Dermis microvascular lymphatic vessel endothelial cell (primary cell): ENCODE results near the gene EVL. TPM values are rescaled to one million over a fixed set of nuclear protein-coding genes. Genes with fewer than 3 reads are reported as not detected.

ENCODE experiments used
- DNase-seq, 2 donors: peaks; one replicate each; pipeline versions ENCODE4 v3.0.0 to v3.0.0-alpha.2; 2010; ENCODE audit warnings: low read depth in 2 of 2
- total RNA-seq: library from RNA; depleted of rRNA; stranded (reverse); fragments of >200 nt; gene quantifications from 2 replicates; pipeline ENCODE4 v1.2.1, GENCODE V29; 2014

EVL gene
- total RNA-seq, 1 donor from 2014 or later = 6.9 TPM

DNA sequence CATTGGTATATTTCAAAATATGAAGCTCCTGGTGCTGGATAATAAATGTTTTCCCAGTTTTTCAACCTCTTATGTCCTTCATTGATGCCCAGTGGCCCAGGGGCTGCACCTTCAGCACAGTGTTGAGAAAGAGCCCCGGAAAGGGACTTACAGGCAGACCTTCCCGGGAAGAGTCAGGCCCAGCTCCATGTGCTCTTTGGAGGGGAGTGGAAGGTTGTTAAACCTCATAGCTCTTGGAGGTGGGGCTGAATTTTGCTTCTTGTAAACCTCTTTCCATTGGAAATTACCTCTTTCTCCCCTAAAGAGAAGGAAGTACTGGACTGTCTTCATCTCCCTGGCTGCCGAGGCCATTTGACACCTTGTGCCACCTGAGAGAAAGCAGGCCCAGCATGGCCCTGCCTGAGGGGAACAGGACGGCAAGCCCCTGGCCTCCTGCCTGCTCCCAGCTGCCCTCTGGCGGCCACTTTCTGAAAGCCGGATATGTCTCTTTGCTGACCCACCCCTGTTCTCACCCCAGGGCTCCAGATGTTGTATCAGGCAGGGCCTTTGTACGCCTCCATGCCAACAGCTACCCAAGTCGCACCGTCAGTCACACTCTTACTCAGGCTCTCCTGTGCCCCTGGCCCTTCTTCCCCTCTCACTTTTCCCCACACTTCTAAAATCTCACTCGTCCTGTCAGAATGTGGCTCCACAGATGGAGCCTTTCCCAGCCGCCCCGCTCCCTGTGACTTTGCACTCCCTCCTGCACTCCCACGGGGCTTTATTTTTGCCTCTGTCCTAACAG, 43.0 kb downstream of the EVL start:
- DNase-seq = peak; percentile 52 to 64

GRCh38 chr14:100108840-100109593, 43.8 kb downstream of the EVL start:
- DNase-seq = no peak

- DNase-seq = no peak
These were observed 44.4 kb downstream of the EVL start for GRCh38 chr14:100109594-100109955.

DNA sequence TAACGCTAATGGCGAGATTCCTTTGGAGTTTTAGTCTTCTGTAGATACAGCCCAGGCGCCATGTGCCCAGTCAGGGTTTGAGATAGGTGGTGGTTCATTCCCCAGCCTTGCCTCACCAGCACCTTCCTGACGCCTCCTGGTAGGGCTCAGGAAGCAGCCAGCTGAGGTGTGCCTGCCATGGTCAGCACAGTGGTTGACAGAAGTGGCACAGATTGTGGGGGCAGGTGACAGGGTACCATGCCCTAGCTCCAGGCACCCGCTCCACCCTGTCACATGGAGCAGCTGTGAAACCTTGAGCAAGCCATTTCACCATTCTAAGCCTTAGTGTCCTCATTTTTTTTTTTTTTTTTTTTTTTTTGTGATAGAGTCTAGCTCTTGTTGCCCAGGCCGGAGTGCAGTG, 45.6 kb downstream of the EVL start:
- DNase-seq = no peak

- DNase-seq = no peak
These were observed 46.9 kb downstream of the EVL start for GRCh38 chr14:100111931-100112704.

DNA sequence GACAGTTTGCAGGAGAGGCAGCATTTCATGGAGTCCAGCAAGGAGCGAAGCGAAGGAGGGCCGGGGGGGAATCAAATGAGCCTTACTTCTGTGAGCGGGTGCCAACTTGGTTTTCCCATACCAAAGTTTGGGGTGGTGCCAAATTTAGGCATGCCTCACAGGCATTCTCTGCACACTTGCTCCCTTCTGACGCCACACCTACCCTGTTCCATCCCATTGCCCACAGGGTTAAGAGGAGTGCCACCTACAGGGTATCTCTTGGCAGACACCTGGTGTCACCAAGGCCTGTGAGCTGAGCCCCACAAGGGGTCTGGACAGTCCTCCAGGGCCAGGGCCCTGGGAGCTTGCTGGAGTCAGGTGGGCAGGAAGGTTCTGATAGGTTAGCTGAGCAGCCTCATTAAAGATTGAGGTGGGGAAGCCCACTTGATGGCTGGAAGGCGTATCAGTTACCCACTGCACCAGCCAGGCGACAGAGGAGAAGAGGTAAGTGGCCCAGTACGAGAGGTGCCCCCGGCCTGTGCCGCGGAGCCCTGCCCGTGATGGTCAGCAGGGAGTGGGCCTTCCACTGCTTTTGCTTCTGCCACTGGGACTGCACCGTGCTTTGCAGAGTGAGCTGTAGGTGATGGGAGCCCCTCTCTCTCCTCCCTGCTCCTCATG, 49.0 kb downstream of the EVL start:
- DNase-seq = no peak

DNA sequence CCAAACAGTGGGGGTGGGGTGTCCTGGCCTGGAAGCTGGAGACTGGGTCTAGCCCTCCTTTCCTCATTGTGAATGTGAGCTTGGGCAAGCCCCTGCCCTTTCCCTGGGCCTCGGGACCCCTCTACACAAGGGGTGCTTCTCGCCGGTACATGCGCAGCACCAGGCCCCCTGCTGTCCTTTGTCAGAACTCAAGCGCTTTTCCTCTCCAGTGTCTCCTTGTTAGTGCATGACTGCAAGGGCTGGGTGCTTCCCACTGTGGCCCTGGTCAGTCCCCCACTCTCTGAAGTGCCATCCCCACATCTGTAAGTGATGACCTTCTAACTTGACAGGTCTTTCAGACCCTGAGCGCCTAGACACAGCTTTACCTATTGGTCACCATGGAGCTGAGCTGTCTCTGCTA, 50.0 kb downstream of the EVL start:
- no peak for DNase-seq

DNA sequence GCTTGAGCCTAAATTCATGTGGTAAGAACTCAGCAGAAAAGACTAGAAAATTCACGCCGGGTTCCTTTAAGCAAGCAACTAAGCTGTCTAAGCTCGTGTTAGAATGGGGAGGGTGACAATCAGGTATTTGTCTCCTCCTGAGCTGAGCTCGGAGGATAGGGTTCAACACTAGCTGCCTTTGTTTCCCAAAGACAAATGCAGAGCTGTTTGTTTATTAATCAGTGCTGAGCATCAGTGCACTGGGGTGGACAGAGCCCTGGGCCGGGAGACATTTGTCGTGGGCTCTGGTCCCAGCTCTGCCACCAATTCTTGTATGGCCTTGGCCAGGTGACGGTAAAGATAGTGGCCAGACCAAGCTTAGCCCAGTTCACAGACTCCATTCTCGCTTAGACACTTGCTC, 50.5 kb downstream of the EVL start:
- no peak for DNase-seq

DNA sequence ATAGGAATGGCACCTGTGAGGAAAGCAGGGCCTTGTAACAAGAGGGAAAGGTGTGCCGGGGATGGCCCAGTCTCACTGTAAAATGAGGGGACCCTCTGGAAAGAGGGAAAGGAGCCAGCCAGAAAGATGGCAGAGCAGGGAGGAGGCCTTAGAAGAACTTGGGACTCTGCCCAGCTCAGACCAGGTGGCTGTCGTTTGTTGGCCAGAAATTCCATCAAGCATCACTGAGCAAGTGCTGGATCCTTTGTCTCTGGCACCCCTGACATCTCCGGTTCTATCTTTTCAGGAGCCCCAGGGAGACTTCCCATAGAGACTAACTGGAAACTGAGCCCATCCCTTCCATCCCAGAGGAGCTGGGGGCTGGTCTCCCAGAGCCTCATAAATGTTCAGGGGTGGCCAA, 50.9 kb downstream of the EVL start:
- DNase-seq = no peak

DNA sequence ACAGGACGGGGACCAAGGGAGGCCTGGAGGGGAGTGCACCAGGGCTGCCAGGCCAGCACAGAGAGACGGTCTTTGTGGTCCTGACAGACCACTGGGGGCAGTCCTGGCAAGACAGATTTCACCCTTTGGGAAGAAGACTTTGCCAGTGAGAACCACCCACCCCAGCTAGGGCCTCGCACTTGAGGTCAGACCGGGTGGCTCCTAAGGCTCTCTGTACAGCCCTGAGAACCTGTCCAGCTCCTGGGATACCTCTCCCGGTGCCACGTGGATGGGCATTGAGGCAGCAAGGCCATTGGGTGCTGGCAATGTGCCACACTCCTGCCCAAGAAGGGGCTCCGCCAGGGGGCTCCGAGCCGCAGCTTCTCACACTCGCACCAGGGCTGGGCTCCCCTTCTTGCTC, 51.8 kb downstream of the EVL start:
- no peak for DNase-seq

DNA sequence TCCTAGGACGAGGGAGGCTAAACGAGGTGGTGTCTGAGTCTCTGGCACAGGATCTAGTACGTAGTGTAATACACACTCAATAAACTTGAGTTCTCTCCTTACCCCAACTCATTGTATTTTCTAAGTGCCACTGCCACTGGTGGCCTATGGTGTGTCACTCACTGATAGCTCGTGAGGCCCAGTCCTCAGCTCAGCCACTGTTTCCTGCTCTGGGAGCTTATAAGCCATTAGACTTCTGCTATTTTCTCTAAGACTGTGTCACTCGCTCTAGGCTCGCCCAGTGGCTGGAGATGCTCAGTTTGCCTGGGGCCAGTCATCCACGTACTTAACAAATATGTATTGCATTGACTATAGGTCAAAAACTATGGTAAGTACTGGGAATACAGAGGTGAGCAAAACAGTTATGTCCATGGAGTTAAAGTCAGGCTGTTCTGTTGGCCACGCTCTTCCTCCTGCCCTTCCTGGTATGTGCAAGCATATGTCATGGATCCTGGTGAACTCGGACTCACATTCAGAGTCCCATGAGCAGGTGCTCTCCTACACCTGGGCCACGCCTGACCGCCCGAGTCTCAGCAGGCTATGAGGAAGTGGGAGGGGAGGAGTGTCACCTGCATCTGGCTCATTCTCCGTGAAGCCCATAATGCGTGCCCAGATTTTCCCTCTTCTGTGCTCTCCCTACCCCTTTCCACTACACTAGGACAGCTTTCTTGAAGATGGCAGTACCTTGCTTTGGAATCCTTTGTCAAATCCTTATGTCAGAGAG, 52.6 kb downstream of the EVL start:
- no peak for DNase-seq

- DNase-seq = no peak
These were observed 53.3 kb downstream of the EVL start for GRCh38 chr14:100118396-100119011.

DNA sequence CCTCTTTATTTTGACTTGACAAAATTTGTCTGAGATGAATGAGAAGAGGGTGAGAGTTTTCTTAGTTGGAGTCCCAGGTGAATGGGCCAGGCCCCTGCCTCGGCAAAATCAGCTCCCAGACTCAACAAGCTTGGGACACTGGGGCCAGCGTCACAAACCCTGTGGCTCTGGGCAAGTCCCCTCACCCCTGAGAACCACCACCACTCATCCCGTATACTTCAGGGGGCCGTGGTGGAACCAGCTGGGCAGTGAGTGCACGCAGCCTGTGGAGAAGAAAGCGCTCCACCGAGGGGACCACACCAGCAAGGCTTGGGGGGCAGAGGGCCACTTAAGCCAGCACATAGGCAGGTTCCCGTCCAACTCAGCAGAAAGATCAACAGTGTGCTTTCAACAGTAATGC, 54.0 kb downstream of the EVL start:
- DNase-seq = no peak

DNA sequence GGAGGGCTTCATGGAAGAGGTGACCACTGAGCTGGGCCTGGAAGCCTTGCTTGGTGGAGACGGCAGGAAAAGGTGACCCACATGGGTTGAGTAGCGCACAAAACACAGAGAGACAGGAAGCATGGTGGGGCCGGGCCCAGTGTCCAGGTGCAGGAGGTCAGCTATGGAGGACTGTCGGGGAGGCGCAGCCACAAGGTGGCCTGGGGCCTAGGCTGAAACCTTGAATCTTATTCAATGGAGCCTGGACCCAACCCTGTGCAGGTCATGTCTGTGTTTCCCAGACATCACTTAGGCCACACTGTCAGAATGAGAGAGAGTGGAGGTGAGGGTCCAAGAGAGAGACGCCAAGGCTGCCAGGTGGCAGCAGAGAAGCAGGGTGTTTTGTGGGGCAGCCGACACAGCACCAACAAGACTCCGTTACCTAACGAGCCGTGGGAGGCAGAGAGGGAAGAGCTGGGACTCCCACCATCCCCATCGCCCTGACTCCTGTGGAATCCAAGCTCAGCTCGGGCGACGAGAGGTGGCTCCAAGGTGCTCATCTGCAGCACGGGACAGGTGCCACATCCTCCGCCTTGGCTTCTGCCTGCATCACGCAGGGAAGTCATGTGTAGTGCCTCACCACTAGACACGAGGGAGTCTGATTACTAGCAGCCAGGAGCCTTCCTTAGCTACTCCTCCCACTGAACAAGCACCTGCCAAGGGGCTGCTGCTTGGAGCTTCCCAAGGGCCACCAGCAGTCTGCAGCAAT, 55.5 kb downstream of the EVL start:
- no peak for DNase-seq

GRCh38 chr14:100121643-100122480, 56.6 kb downstream of the EVL start:
- no peak for DNase-seq

- no peak for DNase-seq
These were observed 57.4 kb downstream of the EVL start for GRCh38 chr14:100122481-100123223.

GRCh38 chr14:100123618-100124017, 58.4 kb downstream of the EVL start:
- no peak for DNase-seq

GRCh38 chr14:100124551-100125088, 59.4 kb downstream of the EVL start:
- no peak for DNase-seq
